Measurements from ENCODE around the gene CALM1.
"Not testable (repeated sequence)": the region's sequence is repeated elsewhere in the genome, so short reads cannot be mapped to it uniquely, and the experiment has no call there.

Gene CALM1

GRCh38 chr14:90383731-90384542 is 12.9 kb upstream of the CALM1 start:
- H3K4me3 ChIP-seq (ENCODE audit: low read depth, low read length) = peak overlapping the region; percentile 62
- TF ChIP-seq CTCF (IDR thresholded peaks at IDR 0.05; ENCODE audit: borderline replicate concordance, insufficient read depth, low read depth, low read length) = no peak

- TF ChIP-seq CTCF (IDR thresholded peaks at IDR 0.05; ENCODE audit: borderline replicate concordance, insufficient read depth, low read depth, low read length) = no peak
- H3K4me3 ChIP-seq (ENCODE audit: low read depth, low read length) = no peak overlapping the region
Measured at GRCh38 chr14:90384543-90384911, 12.3 kb upstream of the CALM1 start.

GRCh38 chr14:90386321-90386720 is 10.5 kb upstream of the CALM1 start:
- TF ChIP-seq CTCF (IDR thresholded peaks at IDR 0.05; ENCODE audit: borderline replicate concordance, insufficient read depth, low read depth, low read length) = no peak
- H3K4me3 ChIP-seq (ENCODE audit: low read depth, low read length) = no peak overlapping the region

- TF ChIP-seq CTCF (IDR thresholded peaks at IDR 0.05; ENCODE audit: borderline replicate concordance, insufficient read depth, low read depth, low read length) = no peak
- no peak overlapping the region for H3K4me3 ChIP-seq (ENCODE audit: low read depth, low read length)
Measured at GRCh38 chr14:90387206-90387760, 9.5 kb upstream of the CALM1 start.

- TF ChIP-seq CTCF (IDR thresholded peaks at IDR 0.05; ENCODE audit: borderline replicate concordance, insufficient read depth, low read depth, low read length) = no peak
- no peak overlapping the region for H3K4me3 ChIP-seq (ENCODE audit: low read depth, low read length)
Measured at GRCh38 chr14:90388437-90388836, 8.4 kb upstream of the CALM1 start.

GRCh38 chr14:90388982-90389381 is 7.8 kb upstream of the CALM1 start:
- no peak for TF ChIP-seq CTCF (IDR thresholded peaks at IDR 0.05; ENCODE audit: borderline replicate concordance, insufficient read depth, low read depth, low read length)
- no peak overlapping the region for H3K4me3 ChIP-seq (ENCODE audit: low read depth, low read length)

GRCh38 chr14:90393966-90394365 is 2.9 kb upstream of the CALM1 start:
- H3K4me3 ChIP-seq (ENCODE audit: low read depth, low read length) = no peak overlapping the region
- TF ChIP-seq CTCF (IDR thresholded peaks at IDR 0.05; ENCODE audit: borderline replicate concordance, insufficient read depth, low read depth, low read length) = no peak

GRCh38 chr14:90394782-90395181 is 2.0 kb upstream of the CALM1 start:
- not testable (repeated sequence) for H3K4me3 ChIP-seq (ENCODE audit: low read depth, low read length)
